PFSK-1 (cell line): ENCODE measurements around the gene DCTN4.

ENCODE experiments used
- POLR2AphosphoS5 ChIP-seq: IDR thresholded peaks from 2 replicates; pipeline ENCODE4 v1.6.1; 2012; ENCODE audit warnings: low read depth, mild to moderate bottlenecking, control low read depth, low read length, moderate library complexity
- SIN3A ChIP-seq: IDR thresholded peaks from 2 replicates; pipeline ENCODE4 v1.6.1; 2012; ENCODE audit warnings: mild to moderate bottlenecking, low read length, moderate library complexity, borderline replicate concordance; ENCODE audit not compliant: insufficient read depth
- TAF1 ChIP-seq: IDR thresholded peaks from 2 replicates; pipeline ENCODE4 v1.6.1; 2012; ENCODE audit warnings: low read length, control low read depth, borderline replicate concordance; ENCODE audit not compliant: insufficient read depth
- TF ChIP-seq, protein P1 (sequence below), 2 experiments: IDR thresholded peaks; 2 replicates each; pipeline versions ENCODE4 v1.6.1 to v1.8.0; 2011 to 2012; ENCODE audit warnings: low read depth in 2 of 2, low read length in 2 of 2, control low read depth in 1 of 2, inconsistent platforms in 1 of 2, mild to moderate bottlenecking in 1 of 2, moderate library complexity in 1 of 2; ENCODE audit not compliant: insufficient read depth in 1 of 2

- no peak for TF ChIP-seq POLR2AphosphoS5
- no peak for TF ChIP-seq SIN3A
- TF ChIP-seq TAF1 = no peak
- TF ChIP-seq, protein P1, sequence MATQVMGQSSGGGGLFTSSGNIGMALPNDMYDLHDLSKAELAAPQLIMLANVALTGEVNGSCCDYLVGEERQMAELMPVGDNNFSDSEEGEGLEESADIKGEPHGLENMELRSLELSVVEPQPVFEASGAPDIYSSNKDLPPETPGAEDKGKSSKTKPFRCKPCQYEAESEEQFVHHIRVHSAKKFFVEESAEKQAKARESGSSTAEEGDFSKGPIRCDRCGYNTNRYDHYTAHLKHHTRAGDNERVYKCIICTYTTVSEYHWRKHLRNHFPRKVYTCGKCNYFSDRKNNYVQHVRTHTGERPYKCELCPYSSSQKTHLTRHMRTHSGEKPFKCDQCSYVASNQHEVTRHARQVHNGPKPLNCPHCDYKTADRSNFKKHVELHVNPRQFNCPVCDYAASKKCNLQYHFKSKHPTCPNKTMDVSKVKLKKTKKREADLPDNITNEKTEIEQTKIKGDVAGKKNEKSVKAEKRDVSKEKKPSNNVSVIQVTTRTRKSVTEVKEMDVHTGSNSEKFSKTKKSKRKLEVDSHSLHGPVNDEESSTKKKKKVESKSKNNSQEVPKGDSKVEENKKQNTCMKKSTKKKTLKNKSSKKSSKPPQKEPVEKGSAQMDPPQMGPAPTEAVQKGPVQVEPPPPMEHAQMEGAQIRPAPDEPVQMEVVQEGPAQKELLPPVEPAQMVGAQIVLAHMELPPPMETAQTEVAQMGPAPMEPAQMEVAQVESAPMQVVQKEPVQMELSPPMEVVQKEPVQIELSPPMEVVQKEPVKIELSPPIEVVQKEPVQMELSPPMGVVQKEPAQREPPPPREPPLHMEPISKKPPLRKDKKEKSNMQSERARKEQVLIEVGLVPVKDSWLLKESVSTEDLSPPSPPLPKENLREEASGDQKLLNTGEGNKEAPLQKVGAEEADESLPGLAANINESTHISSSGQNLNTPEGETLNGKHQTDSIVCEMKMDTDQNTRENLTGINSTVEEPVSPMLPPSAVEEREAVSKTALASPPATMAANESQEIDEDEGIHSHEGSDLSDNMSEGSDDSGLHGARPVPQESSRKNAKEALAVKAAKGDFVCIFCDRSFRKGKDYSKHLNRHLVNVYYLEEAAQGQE (IDR thresholded peaks at IDR 0.05; ENCODE audit: insufficient read depth in 1 of 2, low read depth in 2 of 2, low read length in 2 of 2) = no peak
Measured at GRCh38 chr5:150778088-150778516, 19.3 kb upstream of the DCTN4 start.
